NCI-H1048 (cell line): ENCODE results near the gene RALBP1.

Experiments used
- DNase-seq: peaks from one replicate; lab custom pipeline; 2025; lab: John Stamatoyannopoulos, UW

RALBP1 gene

DNA sequence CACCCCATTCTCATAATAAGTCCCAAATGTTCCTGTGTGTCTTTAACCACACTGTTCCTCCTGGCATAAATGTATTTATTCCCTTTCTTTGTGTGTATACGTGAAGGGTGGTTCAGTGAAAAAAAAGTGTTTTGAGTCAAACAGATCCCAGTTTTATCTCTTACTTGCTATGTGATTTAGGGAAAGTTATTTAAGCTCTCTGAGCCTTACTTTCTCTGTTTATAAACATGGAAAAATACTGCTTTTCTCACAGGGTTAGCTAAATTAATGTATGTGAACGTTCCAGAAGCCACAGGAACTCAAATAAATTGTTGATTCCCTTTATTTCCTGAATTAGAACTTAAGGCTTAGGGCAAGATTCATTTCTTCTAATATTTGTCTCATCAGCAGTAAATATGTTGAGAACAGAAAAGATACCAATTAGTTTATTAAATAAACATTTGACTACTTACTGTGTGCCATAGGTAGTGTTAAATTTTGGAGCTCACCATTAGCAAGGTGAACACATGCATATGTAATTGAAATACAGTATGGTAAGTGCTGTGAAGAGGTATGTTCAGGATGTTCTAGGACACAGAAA lies 33.2 kb downstream of the RALBP1 start:
- no peak for DNase-seq

DNA sequence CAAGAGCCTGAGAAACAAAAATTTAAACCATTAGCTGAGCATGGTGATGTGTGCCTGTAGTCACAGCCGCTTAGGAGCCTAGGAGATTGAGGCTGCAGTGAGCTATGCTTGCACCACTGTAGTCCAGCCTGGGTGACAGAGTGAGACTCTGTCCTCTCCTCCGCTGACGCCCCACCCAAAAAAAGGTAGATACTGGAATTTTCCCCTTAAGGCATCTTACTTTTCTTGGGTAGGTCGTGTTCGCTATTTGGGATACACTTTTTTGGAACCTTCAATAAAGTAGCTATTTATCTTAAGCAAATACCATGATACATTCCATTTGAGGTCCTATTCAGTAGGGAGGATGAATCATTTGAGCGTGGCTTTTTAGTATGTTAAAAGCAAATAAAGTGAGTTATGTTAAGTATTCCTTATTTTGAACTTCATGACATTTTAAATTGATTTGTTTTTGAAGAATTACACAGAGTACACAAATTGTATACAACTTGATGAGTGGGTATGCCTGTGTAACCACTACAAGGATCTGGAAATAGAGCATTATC lies 38.7 kb downstream of the RALBP1 start:
- DNase-seq: no peak

DNA sequence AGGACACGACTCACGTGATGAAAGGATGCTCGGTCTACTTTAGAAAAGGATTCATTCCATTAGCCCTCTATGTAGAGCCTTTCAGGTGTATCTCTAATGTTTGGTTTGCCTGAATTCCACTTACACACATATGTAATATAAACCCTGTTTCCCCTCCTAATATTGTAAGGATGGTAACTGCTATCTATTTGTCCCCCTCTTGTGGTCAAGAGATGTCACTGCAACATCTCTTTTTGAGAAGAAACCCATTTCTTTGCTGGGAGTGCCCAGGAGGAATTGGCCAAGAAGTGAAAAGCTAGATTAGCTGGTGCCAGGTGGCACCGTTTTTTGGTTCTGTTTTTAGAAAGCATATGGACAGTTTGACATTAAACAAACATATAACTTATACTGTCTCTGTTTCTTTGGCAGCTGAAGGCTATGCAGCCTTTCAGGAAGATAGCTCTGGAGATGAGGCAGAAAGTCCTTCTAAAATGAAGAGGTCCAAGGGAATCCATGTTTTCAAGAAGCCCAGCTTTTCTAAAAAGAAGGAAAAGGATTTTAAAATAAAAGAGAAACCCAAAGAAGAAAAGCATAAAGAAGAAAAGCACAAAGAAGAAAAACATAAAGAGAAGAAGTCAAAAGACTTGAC lies 41.2 kb downstream of the RALBP1 start:
- peak; percentile 1 for DNase-seq

DNA sequence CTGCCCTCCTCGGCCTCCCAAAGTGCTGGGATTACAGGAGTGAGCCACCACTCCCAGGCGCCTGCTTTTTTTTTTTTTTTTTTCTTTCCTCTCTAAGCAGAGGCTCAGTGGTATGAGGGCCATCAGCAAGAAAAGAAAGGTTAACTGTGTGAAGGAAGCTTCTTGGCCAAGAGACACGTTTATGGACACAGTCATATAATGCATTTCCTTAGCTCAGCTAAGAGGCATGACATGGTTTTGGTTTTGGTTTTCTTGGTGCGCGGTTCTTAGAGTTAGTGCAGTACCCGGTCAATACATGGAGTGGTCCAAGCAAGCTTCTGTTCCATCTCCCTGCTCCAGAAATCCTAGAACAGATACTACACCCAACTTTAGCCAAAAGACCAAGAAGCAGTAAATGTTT lies 42.6 kb downstream of the RALBP1 start:
- DNase-seq: no peak

DNA sequence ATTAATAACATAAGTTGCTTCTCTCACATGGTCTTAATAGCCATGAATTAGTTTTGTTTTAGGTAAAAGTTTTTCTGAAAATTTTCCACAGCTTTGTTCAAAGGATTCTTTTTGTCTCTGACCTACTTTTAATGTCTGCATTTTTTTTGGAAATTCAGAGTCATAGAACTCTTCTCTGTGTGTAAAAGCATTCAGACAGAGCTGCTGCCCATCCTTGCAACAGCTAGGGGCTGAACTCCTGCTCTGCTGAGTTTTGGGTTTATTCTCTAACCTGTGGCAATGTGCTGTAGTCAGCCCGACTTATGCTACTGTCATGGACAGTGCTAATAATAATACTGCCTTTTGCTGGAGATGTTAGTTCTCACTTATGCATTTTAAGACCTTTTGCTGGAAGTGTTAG lies 44.1 kb downstream of the RALBP1 start:
- DNase-seq: no peak

DNA sequence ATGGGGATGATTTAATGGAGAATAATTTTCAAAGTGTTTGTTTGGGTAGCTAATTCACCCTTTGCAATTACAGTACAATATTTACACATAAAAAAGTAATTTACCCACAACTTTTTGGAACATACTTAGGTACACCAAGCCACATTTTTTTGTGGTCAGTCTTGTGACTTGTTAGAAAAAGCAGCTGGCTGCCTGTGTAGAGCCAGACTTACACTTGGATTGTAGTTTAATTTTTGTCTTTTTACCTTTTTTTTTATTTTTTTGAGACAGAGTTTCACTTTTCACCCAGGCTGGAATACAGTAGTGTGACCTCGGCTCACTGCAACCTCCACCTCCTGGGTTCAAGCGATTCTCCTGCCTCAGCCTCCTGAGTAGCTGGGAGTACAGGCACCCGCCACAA lies 45.4 kb downstream of the RALBP1 start:
- DNase-seq: no peak

DNA sequence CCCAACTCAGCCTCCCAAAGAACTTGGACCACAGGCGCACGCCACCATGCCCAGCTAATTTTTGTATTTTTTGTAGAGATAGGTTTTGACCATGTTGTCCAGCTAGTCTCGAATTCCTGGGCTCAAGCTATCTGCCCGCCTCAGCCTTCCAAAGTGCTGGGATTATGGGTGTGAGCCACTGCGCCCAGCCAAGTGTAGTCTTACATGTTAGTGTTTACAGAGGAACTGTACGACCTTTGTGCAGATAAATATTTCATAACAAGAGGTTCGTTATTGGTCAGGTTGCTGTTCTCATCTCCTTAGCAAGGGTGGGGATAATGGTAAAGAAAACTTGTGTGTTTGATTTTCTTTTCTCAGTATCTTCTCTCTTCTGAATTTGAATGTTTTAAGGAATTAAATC lies 46.5 kb downstream of the RALBP1 start:
- no peak for DNase-seq

DNA sequence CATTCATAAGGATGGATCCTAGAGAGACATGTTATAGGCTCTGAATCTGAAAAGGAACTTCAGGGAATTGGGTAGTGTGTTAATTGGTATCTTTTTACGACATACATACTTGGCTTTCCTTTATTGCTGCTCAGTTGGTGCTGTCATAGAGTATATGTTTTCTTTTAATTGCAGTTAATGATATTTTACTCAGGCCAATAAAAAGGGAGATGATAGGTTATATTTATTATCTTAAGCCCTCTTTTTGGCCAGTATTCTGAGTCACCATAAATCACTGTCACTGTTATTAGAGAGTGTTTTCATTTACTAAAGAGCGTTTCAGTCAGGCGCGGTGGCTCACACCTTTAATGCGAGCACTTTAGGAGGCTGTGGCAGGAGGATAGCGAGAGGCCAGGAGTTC lies 47.6 kb downstream of the RALBP1 start:
- no peak for DNase-seq

DNA sequence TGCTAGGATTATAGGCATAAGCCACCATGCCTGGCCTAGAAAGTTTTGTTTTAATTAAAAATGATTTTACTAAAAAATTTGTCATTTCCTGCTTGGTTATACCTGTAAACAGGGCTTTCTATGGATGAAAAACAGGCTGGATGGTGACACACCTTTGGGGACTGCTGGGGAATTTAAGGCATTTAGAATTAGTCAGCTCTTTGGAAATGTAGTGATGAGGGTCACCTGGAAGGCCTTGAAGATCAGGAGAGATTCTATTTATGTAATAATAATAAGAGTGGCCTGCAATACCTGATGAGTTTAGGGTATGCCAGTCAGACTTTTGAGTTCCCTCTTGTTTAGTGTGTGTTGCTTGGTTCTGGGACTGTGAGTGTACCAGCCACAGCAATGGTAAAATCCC lies 51.1 kb downstream of the RALBP1 start:
- no peak for DNase-seq

DNA sequence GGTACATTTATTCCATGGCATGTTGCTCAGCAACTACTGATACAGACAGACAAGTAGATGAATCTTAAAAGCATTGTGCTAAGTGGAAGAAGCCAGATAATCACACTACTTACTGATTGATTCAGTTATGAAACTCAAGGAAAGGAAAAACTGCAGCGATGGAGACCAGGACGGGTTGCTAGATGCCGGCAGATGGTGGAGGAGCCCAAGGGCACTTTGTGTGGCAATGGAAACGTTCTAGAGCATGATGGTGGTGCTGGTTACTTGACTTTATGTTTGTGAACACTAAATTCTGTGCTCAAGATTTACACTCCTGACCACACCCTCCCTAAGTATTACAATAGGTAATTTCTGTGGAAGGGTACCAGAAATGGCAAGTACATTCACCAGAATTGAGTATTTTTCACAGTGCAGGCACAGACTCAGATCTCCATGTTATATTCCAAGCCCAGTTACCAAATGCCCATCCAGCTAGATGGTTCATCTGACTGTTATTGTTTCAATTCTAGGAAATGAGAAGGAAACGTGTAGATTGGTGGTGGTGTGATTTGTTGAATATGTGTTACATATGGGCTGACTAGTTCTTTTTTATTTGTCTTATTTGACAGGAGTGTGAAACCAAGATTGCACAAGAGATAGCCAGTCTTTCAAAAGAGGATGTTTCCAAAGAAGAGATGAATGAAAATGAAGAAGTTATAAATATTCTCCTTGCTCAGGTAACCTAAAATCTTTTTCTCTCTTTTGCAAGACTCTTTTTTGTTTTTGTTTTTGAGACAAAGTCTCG lies 55.1 kb downstream of the RALBP1 start:
- no peak for DNase-seq

DNA sequence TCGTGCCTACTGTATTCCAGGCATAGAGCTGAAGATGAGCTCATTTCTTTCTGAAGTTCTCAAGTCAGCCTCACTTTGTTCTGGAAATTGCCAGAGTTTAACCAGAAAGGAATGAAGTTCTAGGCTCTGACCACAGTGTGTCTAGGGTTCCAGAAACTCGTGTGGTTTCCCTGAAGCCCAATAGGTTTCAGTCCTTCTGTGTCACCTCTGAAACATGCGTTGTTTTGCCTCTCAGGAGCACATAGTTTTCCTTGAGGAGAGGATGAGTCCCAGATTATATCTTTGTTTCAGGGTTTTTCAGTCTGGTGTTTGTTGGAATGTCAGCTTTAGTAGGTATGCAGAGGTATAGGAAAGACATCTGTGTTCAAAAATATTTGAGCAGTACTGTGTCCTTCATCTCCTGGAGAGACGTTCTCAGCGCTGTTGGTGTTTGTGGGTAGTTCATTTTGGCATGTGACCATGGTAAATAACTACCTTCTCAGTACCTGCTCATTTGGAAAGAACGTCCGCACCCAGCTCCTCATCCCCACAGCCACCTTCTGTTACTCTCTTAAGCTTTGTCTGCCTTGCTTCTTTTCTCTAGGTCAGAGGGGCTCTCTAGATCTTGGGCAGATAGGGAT lies 56.6 kb downstream of the RALBP1 start:
- DNase-seq: no peak

DNA sequence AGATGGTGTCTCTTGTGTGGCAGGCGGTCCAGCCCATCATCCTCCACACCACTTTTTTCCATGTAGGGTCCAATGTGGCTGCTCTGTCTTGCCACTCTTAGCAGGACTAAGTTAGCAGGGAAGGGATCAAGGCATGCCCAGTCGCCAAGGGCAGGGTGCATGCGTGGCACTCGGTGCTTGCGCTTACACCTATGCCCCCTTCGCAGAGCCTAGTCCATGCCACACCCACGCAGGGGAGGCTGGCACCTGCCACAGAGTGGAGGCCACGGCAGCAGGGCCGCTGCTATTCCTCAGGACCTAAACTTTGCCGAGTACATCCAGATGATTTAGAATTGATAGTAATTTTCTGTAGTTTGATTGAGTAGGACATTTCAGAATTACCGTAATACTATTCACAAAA lies 59.5 kb downstream of the RALBP1 start:
- no peak for DNase-seq

DNA sequence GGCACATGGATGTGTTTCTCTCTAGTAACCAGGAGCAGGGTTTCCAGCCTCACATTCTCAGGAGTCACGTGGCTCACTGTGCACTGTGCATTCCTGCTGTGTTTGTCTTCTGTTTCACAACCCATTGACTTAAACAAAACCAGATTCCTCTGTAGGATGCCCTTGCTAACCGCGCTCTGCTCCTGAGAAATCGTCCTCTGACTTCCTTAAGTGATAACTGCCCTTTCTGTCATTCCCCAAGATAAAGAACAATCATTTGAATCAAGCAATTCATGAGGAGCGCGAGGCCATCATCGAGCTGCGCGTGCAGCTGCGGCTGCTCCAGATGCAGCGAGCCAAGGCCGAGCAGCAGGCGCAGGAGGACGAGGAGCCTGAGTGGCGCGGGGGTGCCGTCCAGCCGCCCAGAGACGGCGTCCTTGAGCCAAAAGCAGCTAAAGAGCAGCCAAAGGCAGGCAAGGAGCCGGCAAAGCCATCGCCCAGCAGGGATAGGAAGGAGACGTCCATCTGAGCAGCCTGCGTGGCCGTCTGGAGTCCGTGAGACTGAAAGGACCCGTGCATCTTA lies 60.2 kb downstream of the RALBP1 start:
- no peak for DNase-seq

DNA sequence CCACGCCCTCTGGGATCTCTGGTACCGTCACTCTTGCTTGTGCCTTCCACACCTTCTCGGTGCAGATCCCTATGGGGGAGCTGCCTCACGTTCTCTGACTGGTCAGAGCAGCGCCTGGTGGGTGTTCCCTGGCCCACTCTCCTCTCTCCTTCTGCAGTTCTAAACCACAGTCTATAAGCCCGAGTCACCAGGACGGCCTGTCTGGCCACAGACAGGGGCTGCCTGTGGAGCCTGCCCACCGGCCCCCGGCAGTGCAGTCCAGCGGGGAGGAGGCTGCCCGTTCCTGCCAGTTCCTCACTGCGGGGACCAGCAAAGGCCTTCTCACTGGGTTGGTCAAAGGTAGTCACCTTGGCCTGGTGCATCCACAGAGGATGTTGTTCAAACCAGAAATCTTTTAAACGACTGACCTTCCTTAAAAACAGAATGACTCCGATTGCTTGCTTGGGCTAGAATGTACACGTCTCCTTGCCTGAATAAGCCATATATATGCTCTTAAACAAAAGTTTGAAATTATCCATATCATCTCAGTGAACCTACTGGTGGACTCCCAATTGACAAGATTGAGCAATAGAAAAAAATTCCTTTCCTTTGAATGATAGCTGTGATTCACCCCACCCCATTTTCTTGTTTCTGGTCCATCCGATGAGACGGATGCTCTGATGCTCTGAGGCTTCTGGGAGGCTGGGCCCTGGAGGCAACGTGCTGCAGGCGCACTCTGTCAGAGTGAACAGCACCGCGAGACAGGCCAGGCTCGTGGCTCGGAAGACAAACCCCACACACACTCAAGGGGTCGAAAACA lies 61.2 kb downstream of the RALBP1 start:
- no peak for DNase-seq

DNA sequence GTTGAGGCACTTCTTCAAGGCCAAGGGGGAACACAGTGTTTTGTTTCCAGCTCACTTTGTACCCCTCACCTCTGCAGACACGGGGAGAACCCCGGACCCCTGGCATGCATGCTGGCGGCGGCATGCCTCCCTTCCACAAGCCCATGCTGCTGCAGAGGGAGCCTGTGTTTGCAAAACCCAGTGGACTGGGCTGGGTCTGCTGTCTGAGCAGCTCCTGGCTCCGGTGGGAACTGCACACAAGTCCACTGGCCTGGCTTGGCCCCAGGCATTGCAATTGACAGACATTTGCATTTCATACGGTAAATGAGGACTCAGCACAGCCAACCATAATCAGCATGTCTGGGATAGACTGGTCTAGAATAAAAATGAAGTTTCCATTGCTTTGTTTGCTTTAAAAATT lies 62.4 kb downstream of the RALBP1 start:
- peak; percentile 12 for DNase-seq

DNA sequence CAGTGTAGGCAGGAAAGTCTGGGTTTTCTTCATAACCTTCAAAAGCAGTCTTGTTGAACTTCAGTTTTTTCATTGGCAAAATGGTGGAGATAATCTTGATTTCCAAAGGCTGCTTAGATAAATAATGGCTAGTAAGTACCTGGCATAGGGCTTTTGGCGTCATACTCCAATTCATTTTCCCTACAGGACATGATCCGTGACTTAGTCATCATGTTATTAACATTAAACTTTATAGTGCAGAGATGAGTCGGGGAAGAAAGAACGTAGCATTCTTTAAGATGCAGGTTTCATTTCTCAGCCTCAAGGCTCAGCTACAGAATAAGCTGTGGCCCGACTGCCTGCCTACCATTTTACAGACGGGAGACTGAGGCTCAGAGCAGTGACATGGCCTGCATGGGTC lies 64.0 kb downstream of the RALBP1 start:
- no peak for DNase-seq

DNA sequence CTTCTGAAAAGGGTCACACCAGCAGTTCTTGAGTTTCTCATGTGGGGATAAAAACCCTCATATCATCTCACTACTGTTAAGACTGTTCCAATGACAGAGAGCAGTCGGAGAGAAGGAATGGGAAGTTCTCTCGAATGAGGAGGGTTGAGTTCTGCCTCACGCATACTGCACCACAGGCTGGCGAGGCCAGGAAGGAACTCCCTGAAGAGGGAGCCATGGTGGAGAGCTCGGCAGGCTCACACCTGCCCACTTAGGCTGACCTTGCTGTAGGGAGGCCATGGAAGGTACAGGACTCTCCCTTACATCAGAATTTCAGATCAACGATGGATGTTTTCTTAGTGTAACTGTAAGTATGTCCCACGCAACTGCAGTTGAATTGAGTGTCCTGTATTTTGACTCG lies 64.6 kb downstream of the RALBP1 start:
- no peak for DNase-seq

DNA sequence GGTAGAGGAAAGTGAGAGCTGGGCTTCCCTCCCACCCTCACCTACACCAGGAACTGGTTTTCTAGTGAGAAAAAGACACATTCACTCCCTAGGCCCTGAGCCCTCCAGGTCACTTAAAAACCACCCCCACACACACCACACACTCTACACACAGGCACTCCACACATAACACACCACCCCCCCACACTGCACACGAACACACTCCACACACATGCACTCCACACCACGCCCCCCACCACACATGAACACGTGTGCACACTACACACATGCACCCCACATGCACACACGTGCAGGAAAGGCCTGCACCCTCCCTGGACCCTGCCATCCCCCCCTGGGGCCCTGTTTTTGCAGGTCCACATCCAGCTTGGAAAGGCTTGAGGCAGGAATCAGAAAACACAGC lies 67.6 kb downstream of the RALBP1 start:
- DNase-seq: no peak

DNA sequence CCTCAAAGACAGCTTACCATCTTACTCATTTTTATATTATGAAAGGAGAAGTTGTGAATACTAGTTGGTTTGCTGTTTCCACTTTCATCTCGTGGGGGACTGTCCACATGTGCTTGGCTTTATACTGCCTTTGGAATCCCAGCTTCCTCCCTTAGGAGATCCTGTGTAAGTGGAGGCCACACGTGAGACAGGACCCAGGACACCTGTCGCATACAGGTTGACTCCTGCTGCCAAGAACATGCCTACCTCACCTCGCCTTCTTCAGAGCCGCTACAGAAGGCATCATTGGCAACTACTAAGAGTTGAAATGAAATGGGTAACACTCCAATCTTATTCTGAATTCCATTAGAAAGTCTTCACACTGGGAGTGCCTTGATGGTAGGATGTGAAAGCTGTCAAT lies 69.7 kb downstream of the RALBP1 start:
- DNase-seq: no peak

DNA sequence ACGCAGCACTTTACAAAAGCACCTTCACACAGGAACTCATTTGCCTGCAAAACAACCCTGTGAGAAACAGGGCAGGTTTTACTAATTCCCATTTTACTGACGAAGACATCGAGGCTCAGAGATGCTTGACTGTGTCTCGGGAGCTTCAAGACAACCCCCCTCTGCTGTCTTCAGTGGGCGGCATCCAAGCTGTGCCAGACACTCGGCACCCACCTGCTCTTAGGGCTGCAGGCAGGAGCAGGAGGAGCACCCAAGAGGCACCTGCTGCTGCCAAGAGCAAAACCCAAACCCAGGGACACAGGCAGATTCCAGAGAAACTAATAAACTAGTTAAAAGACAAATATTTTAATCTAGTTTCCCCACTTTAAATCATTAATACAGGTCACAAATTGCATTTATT lies 71.2 kb downstream of the RALBP1 start:
- no peak for DNase-seq

DNA sequence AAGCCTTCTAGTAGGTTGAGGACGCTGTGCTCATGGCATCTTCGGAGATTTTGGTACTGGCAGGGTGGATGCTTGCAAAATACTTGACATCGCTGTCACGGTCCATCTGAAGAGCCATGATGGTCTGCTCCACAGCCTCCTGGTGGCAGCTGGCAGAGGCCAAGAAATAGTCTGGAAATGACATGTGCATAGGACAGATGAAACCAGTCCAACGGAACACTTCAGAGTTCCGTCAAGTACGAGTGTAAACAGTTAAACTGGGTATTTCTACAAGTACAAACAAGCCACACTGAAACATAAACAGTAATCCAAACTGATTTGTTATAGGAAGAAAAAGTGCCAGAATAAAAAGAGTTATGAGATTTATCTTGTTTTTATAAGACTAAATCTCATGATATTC lies 72.5 kb downstream of the RALBP1 start:
- DNase-seq: no peak

DNA sequence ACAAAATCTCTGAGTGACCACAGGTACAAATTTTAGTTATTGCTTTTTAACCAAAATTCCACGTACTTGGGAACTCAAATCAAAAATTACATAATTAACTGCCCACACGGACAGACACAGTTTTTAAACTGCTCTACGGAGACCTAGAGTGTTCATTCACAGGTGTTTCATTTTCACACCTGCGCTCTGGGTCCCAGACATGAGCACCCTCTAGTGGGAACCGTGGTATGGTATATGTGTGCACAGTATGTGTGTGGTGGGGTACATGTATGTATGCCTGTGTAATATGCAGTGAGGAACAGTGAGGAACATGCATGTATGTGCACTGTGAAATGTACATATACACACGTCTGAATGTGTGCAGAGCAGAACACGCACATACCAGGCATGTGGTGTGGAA lies 74.1 kb downstream of the RALBP1 start:
- DNase-seq: no peak
